OCI-LY3 (cell line): ENCODE measurements around the gene SLC27A2.

Experiments used
- H2AFZ ChIP-seq: fragments of 200-600, 300-600 bp; shearing (Covaris generic); 2 replicates; pipeline ENCODE4 v1.6.0; 2014; ENCODE audit warnings: antibody characterized with exemption, low read depth, low read length
- H3K27ac ChIP-seq: fragments of 200-600, 300-600 bp; sonication (generic); 2 replicates; pipeline ENCODE4 v1.5.1; 2014; ENCODE audit warnings: mild to moderate bottlenecking, low read length, moderate library complexity, mixed read lengths
- H3K27me3 ChIP-seq: fragments of 200-600, 300-600 bp; sonication (generic); 2 replicates; pipeline ENCODE4 v1.6.1; 2014; ENCODE audit warnings: low read depth, low read length, mixed read lengths
- H3K36me3 ChIP-seq: fragments of 200-600, 300-600 bp; sonication (generic); replicated peaks from 2 replicates; pipeline ENCODE3; 2014; ENCODE audit warnings: low read depth, low read length, mixed read lengths
- H3K4me1 ChIP-seq: fragments of 300-600, 200-600 bp; sonication (generic); 2 replicates; pipeline ENCODE4 v1.6.1; 2014; ENCODE audit warnings: low read length, mixed read lengths
- H3K4me2 ChIP-seq: fragments of 200-600, 300-600 bp; sonication (generic); 2 replicates; pipeline ENCODE4 v1.6.1; 2014; ENCODE audit warnings: low read length, mixed read lengths
- H3K4me3 ChIP-seq: fragments of 300-600, 200-600 bp; sonication (generic); 2 replicates; pipeline ENCODE4 v1.5.1; 2014; ENCODE audit warnings: antibody characterized with exemption, mild to moderate bottlenecking, low read length, moderate library complexity
- H3K79me2 ChIP-seq: fragments of 300-600, 200-600 bp; shearing (Covaris generic); 2 replicates; pipeline ENCODE4 v1.6.1; 2014; ENCODE audit warnings: mild to moderate bottlenecking, low read length, mixed read lengths
- H3K9ac ChIP-seq: fragments of 300-600, 200-600 bp; shearing (Covaris generic); 2 replicates; pipeline ENCODE4 v1.6.0; 2014; ENCODE audit warnings: mild to moderate bottlenecking, low read length, moderate library complexity
- H3K9me3 ChIP-seq: fragments of 200-600, 300-600 bp; shearing (Covaris generic); 2 replicates; pipeline ENCODE4 v1.6.1; 2014; ENCODE audit warnings: low read length, mixed read lengths; ENCODE audit not compliant: insufficient read depth
- H4K20me1 ChIP-seq: fragments of 200-600, 300-600 bp; sonication (generic); 2 replicates; pipeline ENCODE4 v1.6.1; 2016; ENCODE audit warnings: low read length, mixed read lengths; ENCODE audit not compliant: insufficient read depth
- EZH2phosphoT487 ChIP-seq: fragments of 200-600 bp; shearing (Covaris generic); IDR thresholded peaks from 2 replicates; pipeline ENCODE4 v1.6.1; 2018; ENCODE audit warnings: antibody characterized with exemption, mixed run types, low read depth
- TF ChIP-seq, protein P1 (sequence below): fragments of 200-600, 300-600 bp; sonication (generic); IDR thresholded peaks from 2 replicates; pipeline ENCODE4 v1.5.1; 2014; ENCODE audit warnings: antibody characterized with exemption, low read length, low read depth

The SLC27A2 gene

DNA sequence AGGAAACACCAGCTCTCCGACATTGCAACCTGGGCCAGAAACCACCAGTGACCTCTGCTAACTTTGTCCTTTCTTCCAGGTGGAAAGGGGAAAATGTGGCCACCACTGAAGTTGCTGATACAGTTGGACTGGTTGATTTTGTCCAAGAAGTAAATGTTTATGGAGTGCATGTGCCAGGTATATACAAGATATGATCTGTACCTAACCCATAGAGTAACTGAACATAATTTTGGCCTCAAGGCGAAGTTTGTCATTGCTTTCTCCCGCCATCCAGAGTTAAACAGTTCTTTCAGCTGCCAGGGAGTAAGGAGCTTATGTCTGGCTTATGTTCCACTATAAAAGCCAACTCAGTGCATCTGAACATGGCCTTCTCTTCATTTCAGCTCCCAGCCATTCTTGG, 46.9 kb downstream of the SLC27A2 start:
- Histone ChIP-seq H4K20me1 (no peaks in the 10 kb centered on the region), H3K4me2 (no peak overlapping the region), H3K36me3 (no peaks in the 10 kb centered on the region), H2AFZ (no peak overlapping the region), H3K4me1 (peaks cover 6% of the 10 kb centered on the region; the same call in 1 of the 2 replicates), H3K4me3 (no peak overlapping the region), H3K79me2 (no peaks in the 10 kb centered on the region), H3K9ac (no peak overlapping the region), H3K9me3 (no peaks in the 10 kb centered on the region), H3K27ac (no peak overlapping the region), H3K27me3 (no peaks in the 10 kb centered on the region)
- TF ChIP-seq, protein P1, sequence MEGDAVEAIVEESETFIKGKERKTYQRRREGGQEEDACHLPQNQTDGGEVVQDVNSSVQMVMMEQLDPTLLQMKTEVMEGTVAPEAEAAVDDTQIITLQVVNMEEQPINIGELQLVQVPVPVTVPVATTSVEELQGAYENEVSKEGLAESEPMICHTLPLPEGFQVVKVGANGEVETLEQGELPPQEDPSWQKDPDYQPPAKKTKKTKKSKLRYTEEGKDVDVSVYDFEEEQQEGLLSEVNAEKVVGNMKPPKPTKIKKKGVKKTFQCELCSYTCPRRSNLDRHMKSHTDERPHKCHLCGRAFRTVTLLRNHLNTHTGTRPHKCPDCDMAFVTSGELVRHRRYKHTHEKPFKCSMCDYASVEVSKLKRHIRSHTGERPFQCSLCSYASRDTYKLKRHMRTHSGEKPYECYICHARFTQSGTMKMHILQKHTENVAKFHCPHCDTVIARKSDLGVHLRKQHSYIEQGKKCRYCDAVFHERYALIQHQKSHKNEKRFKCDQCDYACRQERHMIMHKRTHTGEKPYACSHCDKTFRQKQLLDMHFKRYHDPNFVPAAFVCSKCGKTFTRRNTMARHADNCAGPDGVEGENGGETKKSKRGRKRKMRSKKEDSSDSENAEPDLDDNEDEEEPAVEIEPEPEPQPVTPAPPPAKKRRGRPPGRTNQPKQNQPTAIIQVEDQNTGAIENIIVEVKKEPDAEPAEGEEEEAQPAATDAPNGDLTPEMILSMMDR: no peak

DNA sequence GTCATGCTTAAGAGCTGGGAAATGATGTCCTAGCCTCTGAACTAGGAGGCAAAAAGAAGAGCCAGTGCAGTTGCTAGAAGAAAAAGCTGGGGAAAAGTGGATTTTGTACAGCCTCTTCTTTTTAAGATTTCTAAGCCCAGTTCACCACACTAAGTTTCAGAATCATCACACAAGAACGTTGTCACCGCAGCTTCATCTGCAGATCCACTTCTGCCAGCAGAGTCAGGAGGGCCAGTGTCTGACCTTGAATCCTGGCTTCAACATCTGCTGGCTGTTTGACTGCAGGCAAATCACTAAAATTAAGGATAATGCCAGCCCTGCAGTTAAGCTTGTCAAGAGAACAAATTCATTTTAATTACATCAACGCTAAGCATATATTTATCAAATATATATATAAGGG, 47.3 kb downstream of the SLC27A2 start:
- no peak for TF ChIP-seq EZH2phosphoT487
- TF ChIP-seq, protein P1: no peak

GRCh38 chr15:50231761-50232160, 49.8 kb downstream of the SLC27A2 start:
- Histone ChIP-seq H2AFZ (no peak overlapping the region), H3K36me3 (no peaks in the 10 kb centered on the region)
- TF ChIP-seq, protein P1: no peak
- TF ChIP-seq EZH2phosphoT487: no peak

More for the DNA sequence above, 47.3 kb downstream of the SLC27A2 start:
- no peaks in the 10 kb centered on the region for H3K79me2 ChIP-seq
- no peaks in the 10 kb centered on the region for H3K27me3 ChIP-seq
- H3K9ac ChIP-seq: no peak overlapping the region
- H3K4me3 ChIP-seq: no peak overlapping the region
- no peak overlapping the region for H2AFZ ChIP-seq
- H3K36me3 ChIP-seq: no peaks in the 10 kb centered on the region
- no peaks in the 10 kb centered on the region for H4K20me1 ChIP-seq
- H3K27ac ChIP-seq: no peak overlapping the region
- no peaks in the 10 kb centered on the region for H3K9me3 ChIP-seq
- peaks cover 6% of the 10 kb centered on the region; the same call in 1 of the 2 replicates for H3K4me1 ChIP-seq
- no peak overlapping the region for H3K4me2 ChIP-seq

DNA sequence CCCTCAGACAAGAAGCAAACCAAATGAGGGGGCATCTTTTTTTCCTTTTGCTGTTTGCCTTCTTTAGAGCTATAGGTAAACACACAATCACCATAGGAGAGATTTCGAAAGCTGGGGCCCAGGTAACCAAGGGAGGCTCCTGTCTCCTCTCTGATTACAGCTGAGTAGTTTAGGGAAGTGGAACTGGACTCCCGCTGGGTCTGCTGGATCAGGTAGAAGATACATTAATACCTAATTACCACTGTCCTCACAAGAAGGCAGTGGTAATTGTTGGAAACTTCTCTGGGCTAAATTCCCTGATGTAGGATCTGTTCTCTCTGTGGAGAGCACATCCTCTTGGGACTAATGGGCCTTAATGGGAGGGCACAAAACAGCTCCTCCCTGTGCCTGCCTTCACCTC, 50.8 kb downstream of the SLC27A2 start:
- H3K27me3 ChIP-seq: no peaks in the 10 kb centered on the region
- peaks cover 6% of the 10 kb centered on the region; the same call in 1 of the 2 replicates for H3K4me1 ChIP-seq
- no peak overlapping the region for H3K4me2 ChIP-seq
- TF ChIP-seq, protein P1: no peak
- no peak for TF ChIP-seq EZH2phosphoT487
- H3K9ac ChIP-seq: no peak overlapping the region
- no peaks in the 10 kb centered on the region for H3K36me3 ChIP-seq
- no peak overlapping the region for H2AFZ ChIP-seq
- no peaks in the 10 kb centered on the region for H4K20me1 ChIP-seq
- no peak overlapping the region for H3K27ac ChIP-seq
- H3K79me2 ChIP-seq: no peaks in the 10 kb centered on the region
- H3K9me3 ChIP-seq: no peaks in the 10 kb centered on the region
- no peak overlapping the region for H3K4me3 ChIP-seq

More at GRCh38 chr15:50231761-50232160, 49.8 kb downstream of the SLC27A2 start:
- Histone ChIP-seq H3K9ac (no peak overlapping the region), H4K20me1 (no peaks in the 10 kb centered on the region), H3K79me2 (no peaks in the 10 kb centered on the region), H3K4me1 (peaks cover 6% of the 10 kb centered on the region; the same call in 1 of the 2 replicates), H3K4me3 (no peak overlapping the region), H3K4me2 (no peak overlapping the region), H3K27ac (no peak overlapping the region), H3K27me3 (no peaks in the 10 kb centered on the region), H3K9me3 (no peaks in the 10 kb centered on the region)
